ENCODE results near the gene XKR7. TPM values are rescaled to one million over a fixed set of nuclear protein-coding genes. Genes with fewer than 3 reads are reported as not detected.

Gene XKR7
- total RNA-seq, 4 donors from 2014 or later = 0.10 TPM; not detected in 3

DNA sequence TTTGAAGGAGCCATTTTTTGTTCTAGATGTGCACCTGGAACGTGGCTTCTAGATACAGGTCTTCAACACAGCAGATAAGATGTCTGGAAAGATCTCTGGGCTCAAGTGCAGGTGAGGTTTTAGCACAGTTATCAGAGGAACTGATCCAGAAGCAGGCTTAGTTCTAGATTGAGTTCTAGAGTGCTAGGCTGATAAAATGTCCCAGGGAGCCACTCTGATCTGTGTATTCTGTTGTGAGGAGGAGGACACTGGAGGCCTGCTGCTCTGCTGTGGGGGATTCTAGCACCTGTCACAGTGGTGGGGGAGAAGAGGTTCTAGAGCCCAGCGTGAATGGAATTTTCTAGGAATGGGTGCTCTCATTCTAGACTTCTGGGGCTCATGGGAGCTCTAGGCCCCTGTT lies 30.3 kb downstream of the XKR7 start:
- H3K4me3 ChIP-seq (replicated peaks in 1 of 3) = no peak overlapping the region
- DNase-seq = no peak
- no peaks in the 10 kb centered on the region for H3K4me1 ChIP-seq
- no peaks in the 10 kb centered on the region for H3K36me3 ChIP-seq
- intact Hi-C loops (cut with DNase I) = no loop called here
- TF ChIP-seq, protein P1, sequence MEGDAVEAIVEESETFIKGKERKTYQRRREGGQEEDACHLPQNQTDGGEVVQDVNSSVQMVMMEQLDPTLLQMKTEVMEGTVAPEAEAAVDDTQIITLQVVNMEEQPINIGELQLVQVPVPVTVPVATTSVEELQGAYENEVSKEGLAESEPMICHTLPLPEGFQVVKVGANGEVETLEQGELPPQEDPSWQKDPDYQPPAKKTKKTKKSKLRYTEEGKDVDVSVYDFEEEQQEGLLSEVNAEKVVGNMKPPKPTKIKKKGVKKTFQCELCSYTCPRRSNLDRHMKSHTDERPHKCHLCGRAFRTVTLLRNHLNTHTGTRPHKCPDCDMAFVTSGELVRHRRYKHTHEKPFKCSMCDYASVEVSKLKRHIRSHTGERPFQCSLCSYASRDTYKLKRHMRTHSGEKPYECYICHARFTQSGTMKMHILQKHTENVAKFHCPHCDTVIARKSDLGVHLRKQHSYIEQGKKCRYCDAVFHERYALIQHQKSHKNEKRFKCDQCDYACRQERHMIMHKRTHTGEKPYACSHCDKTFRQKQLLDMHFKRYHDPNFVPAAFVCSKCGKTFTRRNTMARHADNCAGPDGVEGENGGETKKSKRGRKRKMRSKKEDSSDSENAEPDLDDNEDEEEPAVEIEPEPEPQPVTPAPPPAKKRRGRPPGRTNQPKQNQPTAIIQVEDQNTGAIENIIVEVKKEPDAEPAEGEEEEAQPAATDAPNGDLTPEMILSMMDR (IDR thresholded peaks at IDR 0.05) = no peak
- no peak for TF ChIP-seq POLR2A (IDR thresholded peaks at IDR 0.05)
- H3K27me3 ChIP-seq = peaks cover 4% of the 10 kb centered on the region
- no peak overlapping the region for H3K27ac ChIP-seq
- WGBS, 2 donors = 60 to 76% methylated on average over 1 to 2 of the region's 2 CpGs
- no peaks in the 10 kb centered on the region for H3K9me3 ChIP-seq

DNA sequence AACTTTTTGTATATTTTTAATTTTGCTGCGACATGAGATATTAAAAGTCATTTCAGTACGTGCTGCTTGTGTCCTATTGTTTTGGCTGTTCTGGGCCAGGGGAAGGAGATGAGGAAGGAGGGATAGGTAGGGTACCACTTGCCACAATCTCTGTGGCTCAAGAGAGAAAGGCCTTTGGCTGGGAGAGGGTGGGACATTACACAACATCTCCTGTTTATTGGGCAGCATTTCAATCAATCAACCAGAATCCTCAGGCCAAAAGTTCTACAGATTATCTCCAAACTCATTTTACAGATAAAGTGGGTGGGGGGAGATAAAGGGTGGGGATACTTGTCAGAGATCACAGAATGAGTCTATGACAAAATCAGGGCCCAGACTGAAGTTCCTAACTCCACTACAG lies 35.4 kb downstream of the XKR7 start:
- 73 to 75% methylated on average over 2 of the region's 2 CpGs for WGBS, 2 donors
- peaks cover 0 to 10% of the 10 kb centered on the region in 2 donors for H3K4me1 ChIP-seq
- H3K27ac ChIP-seq = no peak overlapping the region
- DNase-seq = no peak
- H3K4me3 ChIP-seq (replicated peaks in 1 of 3) = no peak overlapping the region
- H3K9me3 ChIP-seq = no peaks in the 10 kb centered on the region
- H3K36me3 ChIP-seq = no peaks in the 10 kb centered on the region
- intact Hi-C loops (cut with DNase I) = no loop called here
- H3K27me3 ChIP-seq = no peaks in the 10 kb centered on the region
- no peak for TF ChIP-seq POLR2A (IDR thresholded peaks at IDR 0.05)
- TF ChIP-seq, protein P1 (IDR thresholded peaks at IDR 0.05) = no peak

DNA sequence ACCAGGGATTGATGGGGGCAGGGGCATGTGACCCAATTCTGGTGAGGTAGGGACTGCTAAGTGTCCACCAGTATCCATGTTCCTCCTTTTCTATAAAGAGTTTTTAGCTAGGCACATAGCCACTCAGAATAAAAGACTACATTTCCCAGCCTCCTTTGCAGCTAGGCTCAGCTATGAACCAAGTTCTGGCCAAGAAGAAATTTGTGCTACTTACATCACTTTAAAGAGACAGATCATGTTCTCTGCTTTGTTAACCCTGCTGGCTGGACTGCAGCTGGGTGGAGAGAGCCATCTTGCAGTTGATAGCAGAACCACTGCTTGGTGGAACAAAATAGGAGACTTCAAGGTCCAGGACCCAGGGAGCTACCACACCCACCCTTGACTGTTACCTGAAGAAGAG lies 37.0 kb downstream of the XKR7 start:
- no peaks in the 10 kb centered on the region for H3K36me3 ChIP-seq
- H3K4me1 ChIP-seq = peaks cover 0 to 17% of the 10 kb centered on the region in 2 donors
- TF ChIP-seq POLR2A (IDR thresholded peaks at IDR 0.05) = no peak
- TF ChIP-seq, protein P1 (IDR thresholded peaks at IDR 0.05) = no peak
- intact Hi-C loops (cut with DNase I) = no loop called here
- no peaks in the 10 kb centered on the region for H3K9me3 ChIP-seq
- no peaks in the 10 kb centered on the region for H3K27me3 ChIP-seq
- H3K27ac ChIP-seq = no peak overlapping the region
- no peak for DNase-seq
- no peak overlapping the region for H3K4me3 ChIP-seq (replicated peaks in 1 of 3)

DNA sequence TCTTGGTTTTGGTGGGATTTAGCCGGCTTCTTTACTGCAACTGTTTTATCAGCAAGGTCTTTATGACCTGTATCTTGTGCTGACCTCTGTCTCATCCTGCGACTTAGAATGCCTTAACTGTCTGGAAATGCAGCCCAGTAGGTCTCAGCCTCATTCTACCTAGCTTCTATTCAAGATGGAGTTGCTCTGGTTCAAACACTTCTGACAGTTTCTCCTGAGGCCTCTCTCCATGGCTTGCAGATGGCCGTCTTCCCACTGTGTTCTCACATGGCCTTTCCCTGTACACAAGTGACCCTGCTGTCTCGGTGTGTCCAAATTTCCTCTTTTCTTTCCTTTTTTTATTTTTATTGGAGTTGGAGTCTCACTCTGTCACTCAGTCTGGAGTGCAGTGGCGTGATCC lies 38.1 kb downstream of the XKR7 start:
- H3K27me3 ChIP-seq = no peaks in the 10 kb centered on the region
- WGBS, 2 donors = 84 to 85% methylated on average over 5 of the region's 5 CpGs
- DNase-seq = no peak
- TF ChIP-seq, protein P1 (IDR thresholded peaks at IDR 0.05) = no peak
- no peak for TF ChIP-seq POLR2A (IDR thresholded peaks at IDR 0.05)
- H3K4me1 ChIP-seq = peaks cover 0 to 17% of the 10 kb centered on the region in 2 donors
- no peak overlapping the region for H3K4me3 ChIP-seq (replicated peaks in 1 of 3)
- H3K27ac ChIP-seq = no peak overlapping the region
- intact Hi-C loops (cut with DNase I) = no loop called here
- H3K36me3 ChIP-seq = no peaks in the 10 kb centered on the region
- no peaks in the 10 kb centered on the region for H3K9me3 ChIP-seq

DNA sequence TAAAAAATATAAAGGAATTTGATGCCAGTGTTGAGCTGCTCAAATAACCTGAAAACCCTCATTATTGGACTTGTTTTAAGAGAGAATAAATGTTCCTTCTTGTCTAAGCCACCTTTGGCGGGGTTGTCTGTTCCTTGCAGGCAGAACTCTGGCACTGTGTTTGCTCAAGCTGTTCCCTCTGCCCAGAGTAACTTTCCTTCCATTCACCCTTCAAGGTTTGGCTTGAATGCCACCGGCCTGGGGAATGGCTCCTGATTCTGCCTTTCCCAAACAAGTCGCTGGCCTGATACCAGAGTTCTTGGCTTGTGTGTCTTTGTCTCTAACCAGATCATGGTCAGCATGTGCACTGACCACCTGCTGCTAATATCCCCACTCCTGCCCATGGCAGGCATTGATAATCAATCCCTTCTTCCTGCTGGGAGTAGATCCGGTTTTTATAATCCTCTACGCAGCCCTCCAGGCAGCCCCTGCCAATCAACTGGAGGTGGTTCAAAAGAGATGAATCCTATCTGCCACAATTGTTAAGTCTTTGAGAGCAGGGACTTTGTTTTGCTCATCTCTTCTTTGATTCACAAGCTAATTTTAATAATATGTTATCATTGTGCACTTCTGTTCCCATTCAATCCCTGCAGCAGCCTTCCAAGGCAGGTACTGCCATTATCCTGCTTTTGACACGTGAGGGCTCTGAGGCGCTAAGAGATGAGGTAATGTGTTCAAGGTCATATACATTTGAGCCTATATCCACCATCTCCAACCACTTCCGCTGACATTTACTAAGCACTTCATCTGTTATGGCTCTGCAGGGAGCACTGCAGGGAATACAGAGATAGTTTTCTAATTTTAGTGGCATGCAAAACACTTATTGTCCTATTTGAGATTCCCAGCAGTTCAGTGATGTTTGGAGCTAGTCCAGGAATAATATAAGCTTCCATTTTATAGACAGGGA lies 39.2 kb downstream of the XKR7 start:
- no peaks in the 10 kb centered on the region for H3K36me3 ChIP-seq
- no peak for TF ChIP-seq POLR2A (IDR thresholded peaks at IDR 0.05)
- TF ChIP-seq, protein P1 (IDR thresholded peaks at IDR 0.05) = no peak
- no peak for DNase-seq
- H3K9me3 ChIP-seq = no peaks in the 10 kb centered on the region
- H3K27ac ChIP-seq = peak overlapping the region in 2 of 3 donors; percentile 10 to 17
- no peak overlapping the region for H3K4me3 ChIP-seq (replicated peaks in 1 of 3)
- H3K4me1 ChIP-seq = peaks cover 0 to 17% of the 10 kb centered on the region in 2 donors
- intact Hi-C loops (cut with DNase I) = no loop called here
- WGBS, 2 donors = 53 to 61% methylated on average over 8 of the region's 8 CpGs
- H3K27me3 ChIP-seq = no peaks in the 10 kb centered on the region
